H1 (cell line): ENCODE data around the gene PLXND1. TPM values are rescaled to one million over a fixed set of nuclear protein-coding genes. Genes with fewer than 3 reads are reported as not detected.

Experiments
- CTCF ChIA-PET: fragments of 300-600 bp; sonication (Branson Sonifier 250); formaldehyde crosslinking; loops from one replicate; lab custom pipeline; 2021; ENCODE audit not compliant: partially characterized antibody; lab: Charles Lee
- POLR2A ChIA-PET: fragments of 300-600 bp; sonication (Branson Sonifier 250); formaldehyde crosslinking; loops from one replicate; lab custom pipeline; 2021; ENCODE audit warnings: inconsistent platforms; ENCODE audit not compliant: partially characterized antibody; lab: Charles Lee
- DNase-seq, 2 experiments: peaks; one replicate each; pipeline versions ENCODE4 v3.0.0 to v3.0.0-alpha.2; 2010 to 2022; ENCODE audit warnings: low spot score in 2 of 2, low read depth in 1 of 2, mixed read lengths in 1 of 2
- FAIRE-seq: peaks from 2 replicates; lab custom pipeline; 2011; peaks lifted over from hg19 to GRCh38; lab: Jason Lieb, UNC
- H2AFZ ChIP-seq: 2 replicates; pipeline ENCODE4 v1.8.1; 2012; ENCODE audit warnings: low read length, inconsistent platforms
- H2AK5ac ChIP-seq: 2 replicates; pipeline ENCODE4 v1.6.1; 2013; ENCODE audit warnings: low read depth, low read length
- H2BK120ac ChIP-seq: replicated peaks from 2 replicates; pipeline ENCODE3; 2013; ENCODE audit warnings: low read depth, low read length, inconsistent platforms
- H2BK12ac ChIP-seq: 2 replicates; pipeline ENCODE4 v1.6.1; 2013; ENCODE audit warnings: low read depth, low read length
- H2BK15ac ChIP-seq: 2 replicates; pipeline ENCODE4 v1.6.1; 2013; ENCODE audit warnings: low read length
- H2BK20ac ChIP-seq: 2 replicates; pipeline ENCODE4 v1.6.1; 2013; ENCODE audit warnings: low read length
- H2BK5ac ChIP-seq: 2 replicates; pipeline ENCODE4 v1.6.1; 2013; ENCODE audit warnings: low read depth, low read length
- H3K14ac ChIP-seq: 2 replicates; pipeline ENCODE4 v1.6.1; 2013; ENCODE audit warnings: inconsistent platforms; ENCODE audit not compliant: insufficient read length
- H3K18ac ChIP-seq: 2 replicates; pipeline ENCODE4 v1.6.1; 2013; ENCODE audit warnings: low read length; ENCODE audit errors: extremely low read depth
- H3K23ac ChIP-seq: 2 replicates; pipeline ENCODE4 v1.6.1; 2013; ENCODE audit warnings: inconsistent platforms; ENCODE audit not compliant: insufficient read length
- H3K23me2 ChIP-seq: 2 replicates; pipeline ENCODE4 v1.6.1; 2013; ENCODE audit warnings: low read depth, low read length
- H3K27ac ChIP-seq: 2 replicates; pipeline ENCODE4 v1.6.1; 2011; ENCODE audit warnings: low read depth, low read length, inconsistent platforms
- H3K27me3 ChIP-seq, 4 experiments: replicated peaks in 1 of 4; 1 replicate in 1 of 4; 2 replicates in 3 of 4; pipeline versions ENCODE4 v1.6.1 to v1.8.1; 2011 to 2013; ENCODE audit warnings: low read length in 3 of 4, mild to moderate bottlenecking in 3 of 4, inconsistent platforms in 2 of 4, mixed read lengths in 2 of 4, moderate library complexity in 1 of 4; ENCODE audit not compliant: control insufficient read depth in 3 of 4, insufficient read depth in 3 of 4; ENCODE audit errors: extremely low read depth in 1 of 4
- H3K36me3 ChIP-seq, 4 experiments: 2 replicates each; pipeline versions ENCODE4 v1.6.1 to v1.8.1; 2011 to 2013; ENCODE audit warnings: mild to moderate bottlenecking in 4 of 4, low read length in 3 of 4, moderate library complexity in 2 of 4, control low read depth in 1 of 4, inconsistent platforms in 1 of 4; ENCODE audit not compliant: insufficient read depth in 4 of 4, control insufficient read depth in 2 of 4
- H3K4ac ChIP-seq: replicated peaks from 2 replicates; pipeline ENCODE3; 2013; ENCODE audit warnings: low read length, low read depth, mixed read lengths, inconsistent platforms; ENCODE audit not compliant: insufficient read length
- H3K4me1 ChIP-seq, 4 experiments: replicated peaks in 1 of 4; 1 replicate in 1 of 4; 2 replicates in 3 of 4; pipeline versions ENCODE4 v1.6.1 to v1.8.1; 2011 to 2013; ENCODE audit warnings: low read length in 3 of 4, inconsistent platforms in 2 of 4, mixed read lengths in 1 of 4; ENCODE audit not compliant: insufficient read depth in 4 of 4, control insufficient read depth in 3 of 4
- H3K4me2 ChIP-seq, 2 experiments: 2 replicates each; pipeline versions ENCODE4 v1.6.1 to v1.8.1; 2011 to 2013; ENCODE audit warnings: low read depth in 2 of 2, low read length in 2 of 2, control low read depth in 1 of 2, inconsistent platforms in 1 of 2, mild to moderate bottlenecking in 1 of 2; ENCODE audit not compliant: insufficient read depth in 1 of 2
- H3K4me3 ChIP-seq, 4 experiments: fragments of 200-600, 300-600 bp in 1 of 4; sonication (generic), shearing (Covaris generic), sonication (Bioruptor Twin) in 1 of 4; 2 replicates each; pipeline versions ENCODE4 v1.5.1 to v1.8.1; 2011 to 2016; ENCODE audit warnings: low read length in 4 of 4, low read depth in 3 of 4, control low read depth in 2 of 4, inconsistent platforms in 2 of 4, mild to moderate bottlenecking in 2 of 4, mixed read lengths in 1 of 4, moderate library complexity in 1 of 4; ENCODE audit not compliant: insufficient read depth in 2 of 4; ENCODE audit errors: extremely low read depth in 1 of 4
- H3K56ac ChIP-seq: replicated peaks from 2 replicates; pipeline ENCODE3; 2013; ENCODE audit warnings: low read depth, mild to moderate bottlenecking, mixed read lengths, low read length, inconsistent platforms; ENCODE audit not compliant: insufficient read length
- H3K79me1 ChIP-seq: 2 replicates; pipeline ENCODE4 v1.6.1; 2013; ENCODE audit warnings: low read depth, low read length, control low read depth
- H3K79me2 ChIP-seq, 2 experiments: 2 replicates each; pipeline versions ENCODE4 v1.6.1 to v1.8.1; 2012 to 2013; ENCODE audit warnings: low read length in 2 of 2, mild to moderate bottlenecking in 2 of 2, inconsistent platforms in 1 of 2; ENCODE audit not compliant: insufficient read depth in 2 of 2, control insufficient read depth in 1 of 2
- H3K9ac ChIP-seq, 4 experiments: replicated peaks in 1 of 4; 1 replicate in 1 of 4; 2 replicates in 3 of 4; pipeline versions ENCODE4 v1.6.1 to v1.8.1; 2011 to 2013; ENCODE audit warnings: low read depth in 3 of 4, low read length in 3 of 4, control low read depth in 2 of 4, mild to moderate bottlenecking in 2 of 4, moderate library complexity in 2 of 4, inconsistent platforms in 1 of 4; ENCODE audit errors: extremely low read depth in 1 of 4
- H3K9me3 ChIP-seq, 2 experiments: 2 replicates each; pipeline versions ENCODE4 v1.6.1 to v1.8.1; 2012 to 2013; ENCODE audit warnings: mild to moderate bottlenecking in 2 of 2, moderate library complexity in 2 of 2, control low read depth in 1 of 2, inconsistent platforms in 1 of 2, low read depth in 1 of 2, low read length in 1 of 2, mixed read lengths in 1 of 2; ENCODE audit not compliant: insufficient read depth in 2 of 2
- H4K20me1 ChIP-seq, 2 experiments: replicated peaks in 1 of 2; 2 replicates each; pipeline versions ENCODE3 to v1.8.1; 2011 to 2013; ENCODE audit warnings: inconsistent platforms in 2 of 2, low read length in 2 of 2, mild to moderate bottlenecking in 1 of 2; ENCODE audit not compliant: insufficient read depth in 2 of 2, control insufficient read depth in 1 of 2
- H4K5ac ChIP-seq: 2 replicates; pipeline ENCODE4 v1.6.1; 2013; ENCODE audit warnings: low read length, low read depth, mixed read lengths, inconsistent platforms; ENCODE audit not compliant: insufficient read length
- H4K8ac ChIP-seq: 2 replicates; pipeline ENCODE4 v1.8.0; 2013; ENCODE audit warnings: mild to moderate bottlenecking, moderate library complexity, low read length, inconsistent platforms; ENCODE audit not compliant: insufficient read depth; ENCODE audit errors: extremely low read depth
- H4K91ac ChIP-seq: replicated peaks from 2 replicates; pipeline ENCODE3; 2013; ENCODE audit warnings: low read length, mixed read lengths, inconsistent platforms; ENCODE audit not compliant: insufficient read length
- E2F6 ChIP-seq: IDR thresholded peaks from 2 replicates; pipeline ENCODE4 v1.6.1; 2012; ENCODE audit warnings: inconsistent platforms
- SUZ12 ChIP-seq: fragments of 200-600 bp; sonication (generic); IDR thresholded peaks from 2 replicates; pipeline ENCODE4 v1.6.1; 2012; ENCODE audit warnings: mild to moderate bottlenecking, inconsistent platforms, low read length, moderate library complexity, mixed read lengths
- YY1 ChIP-seq: IDR thresholded peaks from 2 replicates; pipeline ENCODE4 v1.6.1; 2011; ENCODE audit warnings: low read depth, mild to moderate bottlenecking, low read length
- WGBS, 2 experiments: shearing (Covaris generic) in 1 of 2; methylation state at CpG; one replicate each; pipeline versions ENCODE4 v1.1.6 to v1.1.7; 2013 to 2015; ENCODE audit warnings: low lambda C conversion rate in 2 of 2, mixed read lengths in 2 of 2, inconsistent platforms in 1 of 2, low coverage in 1 of 2, missing lambda C conversion rate in 1 of 2; ENCODE audit not compliant: insufficient replicate concordance in 2 of 2, insufficient coverage in 1 of 2, insufficient read length in 1 of 2; ENCODE audit errors: extremely low coverage in 1 of 2, missing lambda C conversion rate in 1 of 2; 5-methylcytosine and 5-hydroxymethylcytosine counted together
- polyA plus RNA-seq, 7 experiments: library from polyadenylated mRNA; depleted of rRNA in 3 of 7; stranded (reverse) in 5 of 7; unstranded in 2 of 7; fragments of >200 nt in 5 of 7; fragments of 200-250 nt in 2 of 7; gene quantifications; 1 replicate in 5 of 7; 2 replicates in 1 of 7; 4 replicates in 1 of 7; pipeline versions ENCODE4 v1.2.1 to v1.2.3, GENCODE V29; 2011 to 2013; ENCODE audit warnings: missing spikeins in 2 of 7, mixed read lengths in 2 of 7
- total RNA-seq: library from RNA; stranded (reverse); fragmentation: NEBNext Ultra II Directional; extraction: Animal tissue kit (Norgen Biotek cat#: 25700); gene quantifications from 2 replicates; pipeline ENCODE4 v1.2.1, GENCODE V29; 2021

The PLXND1 gene
- total and polyA plus RNA-seq, 2 of the 8 experiments (the other 6 are each of a cell fraction or from before 2014, with no cell fraction given): 17.7 to 66.4 TPM

GRCh38 chr3:129557548-129557894 lies 49.0 kb downstream of the PLXND1 start:
- FAIRE-seq: no peak
- H3K4ac ChIP-seq: no peak overlapping the region
- 90% methylated on average over 11 of the region's 11 CpGs; no CpG with 5 or more reads in 1 of the 2 experiments for WGBS, 2 experiments
- DNase-seq: no peak
- H3K4me1 ChIP-seq: peaks cover 3 to 21% (median 11%) of the 10 kb centered on the region in 4 experiments
- H4K20me1 ChIP-seq: peaks cover 0 to 1% of the 10 kb centered on the region in 2 experiments
- no peak overlapping the region for H4K5ac ChIP-seq
- no peak overlapping the region for H2BK120ac ChIP-seq
- H3K9ac ChIP-seq: no peak overlapping the region
- no peak overlapping the region for H4K91ac ChIP-seq
- H3K23ac ChIP-seq: no peak overlapping the region
- H3K79me2 ChIP-seq: no peaks in the 10 kb centered on the region
- no peak overlapping the region for H2BK15ac ChIP-seq
- H3K56ac ChIP-seq: no peak overlapping the region
- no peaks in the 10 kb centered on the region for H3K79me1 ChIP-seq
- ChIA-PET POLR2A (interaction anchor here (0.8 to 1.2 kb wide), 2 partner anchors 46 to 109 kb away, joined by 3 read pairs; no protein-coding TSS in a partner anchor), CTCF (interaction anchor here (1.1 to 11.3 kb wide), 3 partner anchors 9 to 68 kb away, joined by 4 to 93 read pairs (median 10); no protein-coding TSS in a partner anchor)
- no peak overlapping the region for H3K4me3 ChIP-seq
- peak overlapping the region; percentile 87; the same call in 1 of the 2 replicates for H2BK12ac ChIP-seq
- no peaks in the 10 kb centered on the region; a peak in 1 of 8 replicates for H3K36me3 ChIP-seq
- no peak overlapping the region for H3K14ac ChIP-seq
- no peak overlapping the region for H2AFZ ChIP-seq
- no peak overlapping the region for H3K4me2 ChIP-seq
- no peak overlapping the region for H3K27ac ChIP-seq
- H3K23me2 ChIP-seq: no peaks in the 10 kb centered on the region
- H3K18ac ChIP-seq: peak overlapping the region; percentile 16; the same call in 1 of the 2 replicates
- H4K8ac ChIP-seq: no peak overlapping the region
- no peak overlapping the region for H2BK20ac ChIP-seq
- no peaks in the 10 kb centered on the region; a peak in 1 of 7 replicates for H3K27me3 ChIP-seq
- no peak overlapping the region for H2BK5ac ChIP-seq
- TF ChIP-seq SUZ12: no peak
- no peak for TF ChIP-seq E2F6
- no peak for TF ChIP-seq YY1
- H3K9me3 ChIP-seq: no peaks in the 10 kb centered on the region
- H2AK5ac ChIP-seq: no peak overlapping the region; the same call in 1 of the 2 replicates
